GM23338 (cell line): Measurements from ENCODE around the gene SLC4A7. TPM values are rescaled to one million over a fixed set of nuclear protein-coding genes. Genes with fewer than 3 reads are reported as not detected.

Experiments used
- ATAC-seq: fragments of 200-7000 bp; cut with Tn5 transposase; 3 replicates; pipeline ENCODE4 v1.9.1; 2020
- DNase-seq: peaks from one replicate; pipeline ENCODE4 v3.0.0-alpha.2; 2015; ENCODE audit warnings: low spot score
- H2AFZ ChIP-seq: fragments of 200-600 bp; sonication (generic); 2 replicates; pipeline ENCODE4 v1.8.0; 2016; ENCODE audit warnings: antibody characterized with exemption, mild to moderate bottlenecking, moderate library complexity
- H3F3A ChIP-seq: fragments of 200-600 bp; sonication (generic); replicated peaks from 2 replicates; pipeline ENCODE4 v1.8.0; 2017; ENCODE audit warnings: antibody characterized with exemption, mixed run types, low read depth
- H3K27ac ChIP-seq: fragments of 200-600 bp; sonication (generic); 2 replicates; pipeline ENCODE4 v1.6.1; 2016; ENCODE audit warnings: low read depth
- H3K27me3 ChIP-seq: fragments of 200-600 bp; sonication (generic); 2 replicates; pipeline ENCODE4 v1.8.0; 2016; ENCODE audit warnings: mild to moderate bottlenecking, mixed run types, moderate library complexity; ENCODE audit not compliant: insufficient read depth
- H3K36me3 ChIP-seq: fragments of 200-600 bp; sonication (generic); 2 replicates; pipeline ENCODE4 v1.8.0; 2016; ENCODE audit warnings: mild to moderate bottlenecking; ENCODE audit not compliant: insufficient read depth
- H3K4me1 ChIP-seq: fragments of 200-600 bp; sonication (generic); 2 replicates; pipeline ENCODE4 v1.8.0; 2016; ENCODE audit warnings: mild to moderate bottlenecking, moderate library complexity; ENCODE audit not compliant: insufficient read depth
- H3K4me2 ChIP-seq: fragments of 200-600 bp; sonication (generic); 2 replicates; pipeline ENCODE4 v1.7.1; 2017; ENCODE audit warnings: mixed run types
- H3K4me3 ChIP-seq: fragments of 200-600 bp; sonication (generic); 2 replicates; pipeline ENCODE4 v1.6.1; 2016; ENCODE audit warnings: mixed run types
- H3K79me2 ChIP-seq: fragments of 200-600 bp; sonication (generic); replicated peaks from 2 replicates; pipeline ENCODE4 v1.8.0; 2017; ENCODE audit warnings: mild to moderate bottlenecking; ENCODE audit not compliant: insufficient read depth
- H3K9me2 ChIP-seq: fragments of 200-600 bp; sonication (generic); 2 replicates; pipeline ENCODE4 v1.8.0; 2017; ENCODE audit not compliant: insufficient read depth
- H4K20me1 ChIP-seq: fragments of 200-600 bp; sonication (generic); replicated peaks from 2 replicates; pipeline ENCODE4 v1.8.0; 2017; ENCODE audit warnings: mild to moderate bottlenecking; ENCODE audit not compliant: insufficient read depth
- H3K27ac Mint-ChIP-seq: 2 replicates; pipeline ENCODE4 v1.8.0; 2020; ENCODE audit warnings: inconsistent platforms, mild to moderate bottlenecking, moderate library complexity, mixed read lengths
- H3K27me3 Mint-ChIP-seq: 3 replicates; pipeline ENCODE4 v1.8.0; 2022; ENCODE audit warnings: low read depth, mild to moderate bottlenecking, moderate library complexity, mixed read lengths, inconsistent platforms; ENCODE audit not compliant: insufficient read depth, poor library complexity
- H3K36me3 Mint-ChIP-seq: 3 replicates; pipeline ENCODE4 v1.8.0; 2021; ENCODE audit warnings: low read depth, mild to moderate bottlenecking, inconsistent platforms, moderate library complexity, mixed read lengths
- H3K4me1 Mint-ChIP-seq: 3 replicates; pipeline ENCODE4 v1.8.0; 2020; ENCODE audit warnings: mild to moderate bottlenecking, inconsistent platforms, mixed read lengths
- H3K4me3 Mint-ChIP-seq: 3 replicates; pipeline ENCODE4 v1.8.0; 2021; ENCODE audit warnings: moderate library complexity, mild to moderate bottlenecking, inconsistent platforms, mixed read lengths
- H3K9me3 Mint-ChIP-seq: 3 replicates; pipeline ENCODE4 v1.8.0; 2020; ENCODE audit warnings: moderate library complexity, mild to moderate bottlenecking, inconsistent platforms, mixed read lengths
- CREB1 ChIP-seq: fragments of 250-450 bp; sonication (Bioruptor Pico); IDR thresholded peaks from 2 replicates; pipeline ENCODE4 v1.5.0; 2020; ENCODE audit warnings: low read depth, mild to moderate bottlenecking, moderate library complexity
- CTCF ChIP-seq, 2 experiments: fragments of 200-600 bp in 1 of 2; sonication (generic) in 1 of 2; conservative IDR thresholded peaks; 2 replicates each; pipeline versions ENCODE4 v1.5.1 to v1.6.1; 2016 to 2017; ENCODE audit warnings: antibody characterized with exemption in 2 of 2, low read depth in 2 of 2, mild to moderate bottlenecking in 2 of 2, moderate library complexity in 1 of 2
- ETS1 ChIP-seq: IDR thresholded peaks from 2 replicates; pipeline ENCODE4 v1.6.1; 2016; ENCODE audit warnings: antibody characterized with exemption
- EZH2 ChIP-seq: fragments of 200-600 bp; sonication (generic); IDR thresholded peaks from one replicate; pipeline ENCODE4 v1.8.0; 2017; ENCODE audit warnings: antibody characterized with exemption, mild to moderate bottlenecking, low read depth; ENCODE audit not compliant: unreplicated experiment
- EZH2phosphoT487 ChIP-seq: fragments of 200-600 bp; sonication (generic); IDR thresholded peaks from one replicate; pipeline ENCODE4 v1.8.1; 2018; ENCODE audit warnings: antibody characterized with exemption; ENCODE audit not compliant: unreplicated experiment
- JUNB ChIP-seq: IDR thresholded peaks from one replicate; pipeline ENCODE4 v1.6.1; 2016; ENCODE audit warnings: antibody characterized with exemption; ENCODE audit not compliant: unreplicated experiment
- NANOG ChIP-seq: IDR thresholded peaks from 2 replicates; pipeline ENCODE4 v1.6.1; 2016; ENCODE audit warnings: antibody characterized with exemption, borderline replicate concordance
- POLR2AphosphoS5 ChIP-seq: IDR thresholded peaks from 2 replicates; pipeline ENCODE4 v1.6.1; 2016; ENCODE audit warnings: antibody characterized with exemption, low read depth
- REST ChIP-seq: IDR thresholded peaks from one replicate; pipeline ENCODE4 v1.6.1; 2018; ENCODE audit warnings: antibody characterized with exemption; ENCODE audit not compliant: unreplicated experiment
- STAT1 ChIP-seq: IDR thresholded peaks from one replicate; pipeline ENCODE4 v1.6.1; 2016; ENCODE audit warnings: antibody characterized with exemption; ENCODE audit not compliant: unreplicated experiment
- ZNF114 ChIP-seq: fragments of 250-450 bp; sonication (Bioruptor Pico); IDR thresholded peaks from 2 replicates; pipeline ENCODE4 v1.5.0; 2020; ENCODE audit warnings: mild to moderate bottlenecking, moderate library complexity
- ZNF331 ChIP-seq: fragments of 250-450 bp; sonication (Bioruptor Pico); IDR thresholded peaks from 2 replicates; pipeline ENCODE4 v1.5.0; 2020; ENCODE audit warnings: low read depth, mild to moderate bottlenecking, moderate library complexity
- ZNF462 ChIP-seq: fragments of 250-450 bp; sonication (Bioruptor Pico); IDR thresholded peaks from 2 replicates; pipeline ENCODE4 v1.5.0; 2020; ENCODE audit warnings: mild to moderate bottlenecking, moderate library complexity
- polyA plus RNA-seq: library from polyadenylated mRNA; unstranded; fragments of >200 nt; fragmentation: Nextera tagmentation; extraction: Ambion mirVana; gene quantifications from 2 replicates; pipeline ENCODE4 v1.2.1, GENCODE V29; 2016
- total RNA-seq: library from RNA; depleted of rRNA; stranded (reverse); fragments of >200 nt; shearing (Covaris generic); gene quantifications from 2 replicates; pipeline ENCODE4 v1.2.3, GENCODE V29; 2014

The SLC4A7 gene
- total and polyA plus RNA-seq, 2 experiments from 2014 or later, result 44.4 to 101 TPM

GRCh38 chr3:27494784-27495183 lies 10.6 kb upstream of the SLC4A7 start:
- Histone ChIP-seq H3K27me3 (no peaks in the 10 kb centered on the region), H3K79me2 (no peaks in the 10 kb centered on the region), H3K4me3 (no peak overlapping the region), H2AFZ (no peak overlapping the region), H3K27ac (no peak overlapping the region), H3F3A (no peaks in the 10 kb centered on the region), H3K4me2 (no peak overlapping the region), H4K20me1 (no peaks in the 10 kb centered on the region), H3K36me3 (no peaks in the 10 kb centered on the region), H3K9me2 (no peaks in the 10 kb centered on the region), H3K4me1 (no peaks in the 10 kb centered on the region)
- TF ChIP-seq ZNF462 (no peak), ZNF331 (CRISPR knock-in tag) (no peak), EZH2 (no peak), CTCF (conservative IDR thresholded peaks at IDR 0.05; ENCODE audit: low read depth in 2 of 2) (no peak), JUNB (no peak), CREB1 (CRISPR knock-in tag) (no peak), NANOG (no peak), STAT1 (no peak), EZH2phosphoT487 (no peak), POLR2AphosphoS5 (no peak), ETS1 (no peak), REST (no peak), ZNF114 (CRISPR knock-in tag) (no peak)
- Mint-ChIP-seq H3K4me3 (no peak overlapping the region), H3K36me3 (no peaks in the 10 kb centered on the region), H3K27me3 (peaks cover 3% of the 10 kb centered on the region), H3K4me1 (no peaks in the 10 kb centered on the region; the same call in 2 of the 3 replicates), H3K27ac (no peak overlapping the region), H3K9me3 (peaks cover 3% of the 10 kb centered on the region; the same call in 1 of the 3 replicates)
- no peak for DNase-seq
- ATAC-seq, result no peak
